Hematopoietic multipotent progenitor cell (in vitro differentiated cells): ENCODE data around the gene KLK7. TPM values are rescaled to one million over a fixed set of nuclear protein-coding genes. Genes with fewer than 3 reads are reported as not detected.
"Not testable (repeated sequence)": the region's sequence is repeated elsewhere in the genome, so short reads cannot be mapped to it uniquely, and the experiment has no call there.

Experiments
- DNase-seq, 3 donors: peaks; one replicate each; pipeline ENCODE4 v3.0.0-alpha.2; 2011 to 2015; ENCODE audit warnings: low read depth in 2 of 3, low spot score in 2 of 3
- total RNA-seq: library from RNA; depleted of rRNA; stranded (reverse); fragments of >200 nt; gene quantifications from one replicate; pipeline ENCODE4 v1.2.3, GENCODE V29; 2012

Gene KLK7
- total RNA-seq, 1 donor = not detected

GRCh38 chr19:51012661-51013190 lies 29.0 kb upstream of the KLK7 start:
- no peak for DNase-seq

- no peak for DNase-seq
These were observed 26.5 kb upstream of the KLK7 start for GRCh38 chr19:51010066-51010795.

GRCh38 chr19:51009061-51009891 lies 25.6 kb upstream of the KLK7 start:
- DNase-seq = no peak

GRCh38 chr19:51007488-51007887 lies 23.8 kb upstream of the KLK7 start:
- DNase-seq = no peak

GRCh38 chr19:51006406-51006805 lies 22.7 kb upstream of the KLK7 start:
- DNase-seq = no peak

DNA sequence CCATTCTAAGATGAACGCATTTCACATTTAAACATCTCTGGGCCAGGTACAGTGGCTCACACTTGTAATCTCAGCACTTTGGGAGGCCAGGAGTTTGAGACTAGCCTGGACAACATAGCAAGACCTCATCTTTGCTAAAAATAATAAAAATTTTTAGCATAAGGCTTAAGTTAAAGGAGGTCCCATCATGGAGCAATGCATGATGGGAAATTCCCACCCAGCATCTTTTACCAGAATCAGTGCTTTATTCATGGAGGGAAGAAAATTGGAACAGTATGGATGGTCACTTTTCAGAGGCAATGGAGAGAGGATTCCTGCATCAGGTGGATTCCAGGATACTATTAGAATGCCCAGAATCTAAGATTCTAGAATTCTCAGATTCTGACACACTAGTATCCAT lies 21.5 kb upstream of the KLK7 start:
- DNase-seq = no peak

DNA sequence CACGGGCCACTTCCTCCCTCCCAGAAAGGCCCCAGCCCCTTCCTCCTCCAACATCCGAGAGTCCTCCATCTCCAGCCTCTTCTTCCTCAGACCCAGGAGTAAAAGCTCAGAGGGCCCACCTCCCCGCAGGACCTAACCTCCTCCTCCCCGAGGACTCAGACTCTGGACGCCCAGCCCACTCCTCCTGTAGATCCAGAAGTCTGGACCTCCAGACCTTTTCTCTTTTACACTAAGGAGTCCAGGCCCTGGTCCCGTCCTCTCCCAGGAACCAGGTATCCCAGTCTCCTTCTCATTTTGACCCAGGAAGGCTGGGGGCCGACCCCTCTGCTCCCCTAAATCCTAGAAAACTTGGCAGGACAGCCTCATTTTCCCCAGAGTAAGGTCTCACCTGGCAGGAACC lies 19.6 kb upstream of the KLK7 start:
- no peak for DNase-seq

GRCh38 chr19:51002542-51003311 lies 19.0 kb upstream of the KLK7 start:
- DNase-seq = peak in 1 of 3 donors; percentile 21

DNA sequence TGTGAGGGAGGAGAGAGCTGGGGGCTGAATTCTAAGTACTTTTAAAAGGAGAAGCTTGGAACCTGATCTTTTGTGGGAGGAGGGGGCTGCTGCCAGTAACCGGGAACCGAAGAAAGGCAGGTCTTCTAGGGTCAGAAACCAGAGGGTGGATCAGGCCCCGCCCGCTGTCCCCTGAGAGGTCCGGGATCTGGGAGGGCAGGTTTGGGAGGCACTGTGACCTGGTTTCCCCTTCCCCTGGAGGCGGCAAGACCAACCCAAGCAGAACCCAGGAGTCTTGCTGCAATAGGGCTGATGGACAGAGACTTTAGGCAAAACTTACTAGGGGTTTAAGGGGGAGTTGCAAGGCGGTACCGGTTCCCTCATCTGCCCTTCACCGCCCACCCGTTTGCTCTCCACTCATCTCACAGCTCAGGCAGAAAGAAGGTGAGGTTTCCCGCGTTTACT lies 18.4 kb upstream of the KLK7 start:
- DNase-seq = no peak

DNA sequence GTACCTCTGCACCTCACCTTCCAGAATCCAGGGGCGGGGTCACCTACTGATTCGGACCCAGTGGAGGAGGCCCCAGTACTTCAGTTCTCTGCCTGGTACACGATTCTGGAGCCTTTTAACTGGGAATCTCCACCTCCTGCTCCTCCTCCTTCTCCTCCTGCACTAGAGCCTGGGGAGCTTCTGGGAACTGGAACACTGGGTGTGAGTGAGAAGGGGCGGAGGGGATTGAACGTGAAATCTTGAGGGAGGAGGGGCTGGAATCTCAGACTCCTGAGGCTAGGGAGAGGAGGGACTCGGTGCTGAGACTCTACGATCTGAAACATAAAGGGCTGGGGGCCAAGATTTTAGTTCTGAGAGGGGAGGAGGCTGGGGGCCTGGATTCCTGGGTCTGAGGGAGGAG lies 17.8 kb upstream of the KLK7 start, which contains the start of gene KLK8:
KLK8 (minus strand) TSS at position 90 of the 400 bp plus-strand sequence. CDS start 437 bp downstream, outside the sequence.
- DNase-seq = no peak

DNA sequence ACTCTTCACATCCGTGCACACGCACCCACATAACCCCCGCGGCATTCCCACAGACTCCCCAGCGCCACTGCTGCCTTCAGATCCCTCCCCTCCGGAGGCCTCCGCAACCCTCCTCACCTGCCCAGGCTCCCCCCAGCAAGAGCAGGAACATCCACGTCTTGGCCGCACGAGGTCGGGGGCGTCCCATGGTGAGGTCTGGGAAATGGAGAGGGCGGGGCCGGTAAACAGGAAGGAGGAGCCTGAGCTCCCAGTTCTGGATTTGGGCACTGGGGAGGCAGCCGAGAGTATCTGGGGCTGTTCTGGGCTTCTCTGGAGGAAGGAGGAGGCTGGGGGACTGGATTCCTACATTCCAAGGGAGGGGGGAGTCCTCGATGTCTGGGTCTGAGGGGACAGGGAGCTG lies 17.3 kb upstream of the KLK7 start:
- no peak for DNase-seq

DNA sequence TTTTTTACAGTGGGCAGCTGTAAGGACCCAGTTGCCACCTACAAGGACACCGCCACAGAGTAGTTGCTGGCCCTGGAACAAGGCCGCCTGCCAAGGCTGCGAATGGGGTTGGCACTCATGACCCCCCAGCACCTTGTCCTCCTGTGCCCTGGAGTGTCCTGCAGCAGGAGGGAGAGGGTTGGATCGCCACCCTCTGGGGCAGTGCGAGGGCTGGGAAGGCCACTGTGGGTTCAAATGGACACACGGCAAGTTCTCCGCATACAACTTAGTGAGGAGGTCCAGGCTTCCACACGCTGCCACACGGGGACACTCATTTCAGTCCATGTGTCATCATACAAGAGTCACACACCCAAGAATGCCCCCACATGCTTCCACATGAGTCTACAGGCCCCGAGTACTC lies 16.7 kb upstream of the KLK7 start:
- DNase-seq = no peak

- DNase-seq = no peak
These were observed 15.0 kb upstream of the KLK7 start for GRCh38 chr19:50998686-50999085.

DNA sequence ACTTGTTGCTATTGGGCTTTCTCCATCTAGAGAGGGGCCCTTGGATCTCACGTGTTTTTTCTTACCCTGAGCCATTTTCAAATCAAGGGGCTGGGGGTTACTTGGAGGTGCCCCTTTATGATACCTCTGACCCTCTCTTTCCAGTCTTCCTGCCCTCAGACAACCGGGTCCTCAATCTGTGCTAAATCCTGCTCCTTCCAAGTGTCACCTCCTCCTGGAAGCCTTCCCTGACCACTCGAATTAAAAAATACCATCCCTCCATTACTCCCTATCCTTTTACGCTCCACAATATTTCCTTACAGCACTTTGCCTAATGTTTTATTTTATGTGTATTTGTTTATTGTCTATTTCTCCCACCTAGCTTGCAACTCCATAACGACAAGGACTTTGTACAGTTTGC lies 14.3 kb upstream of the KLK7 start:
- no peak for DNase-seq

DNA sequence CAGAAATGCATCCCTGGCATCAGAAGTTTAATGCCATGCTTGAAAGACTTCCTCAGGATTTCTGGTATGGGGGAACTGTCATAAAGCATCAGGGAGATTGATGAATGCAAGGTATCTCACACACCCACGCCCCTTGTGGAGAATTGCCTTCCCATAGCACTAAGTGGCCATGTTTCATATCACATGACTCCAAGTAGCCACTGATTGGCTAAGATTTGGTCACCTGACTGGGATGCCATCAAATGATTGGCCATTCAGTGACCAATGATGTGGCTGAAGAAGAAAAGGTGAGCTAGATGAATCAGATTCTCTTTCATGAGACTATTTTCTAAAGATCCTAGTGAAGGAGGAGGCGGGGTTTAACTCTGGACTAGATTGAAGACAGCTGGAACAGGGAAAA lies 10.4 kb upstream of the KLK7 start:
- no peak for DNase-seq

- no peak for DNase-seq
These were observed 8.9 kb upstream of the KLK7 start for GRCh38 chr19:50992666-50993035.

DNA sequence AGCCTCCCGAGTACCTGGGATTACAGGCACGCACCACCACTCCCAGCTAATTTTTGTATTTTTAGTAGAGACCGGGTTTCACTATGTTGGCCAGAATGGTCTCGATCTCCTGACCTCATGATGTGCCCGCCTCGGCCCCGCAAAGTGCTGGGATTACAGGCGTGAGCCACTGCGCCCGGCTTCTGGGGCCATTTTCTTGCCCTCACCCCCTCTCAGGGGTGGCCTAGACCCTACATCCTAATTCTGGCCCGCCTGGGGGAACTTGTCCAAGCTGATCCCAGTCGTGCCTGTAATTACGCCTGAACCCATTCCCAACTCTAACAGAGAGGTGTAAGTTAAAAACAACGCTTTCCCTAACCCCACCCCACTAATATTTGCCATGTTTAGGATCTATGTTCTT lies 699 bp upstream of the KLK7 start:
- DNase-seq = not testable (repeated sequence)

DNA sequence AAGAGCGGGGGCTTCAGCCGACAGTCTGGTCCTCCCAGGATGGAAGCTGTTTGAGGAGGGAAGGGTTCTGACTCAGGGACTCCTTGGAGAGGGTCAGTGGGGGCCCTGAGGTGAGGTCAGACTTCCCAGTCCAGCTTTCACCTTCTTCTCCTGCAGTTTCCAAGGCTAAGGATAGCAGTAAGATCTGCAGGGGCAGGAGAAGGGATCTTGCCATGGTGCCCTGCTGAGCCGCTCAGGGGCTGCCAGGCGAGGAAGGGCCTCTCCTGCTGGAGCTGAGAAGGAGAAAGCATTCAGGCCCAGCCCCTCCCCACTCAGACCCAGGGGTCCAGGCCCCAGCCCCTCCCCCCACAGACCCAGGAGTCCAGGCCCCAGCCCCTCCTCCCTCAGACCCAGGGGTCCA lies 1.5 kb downstream of the KLK7 start:
- DNase-seq = no peak

DNA sequence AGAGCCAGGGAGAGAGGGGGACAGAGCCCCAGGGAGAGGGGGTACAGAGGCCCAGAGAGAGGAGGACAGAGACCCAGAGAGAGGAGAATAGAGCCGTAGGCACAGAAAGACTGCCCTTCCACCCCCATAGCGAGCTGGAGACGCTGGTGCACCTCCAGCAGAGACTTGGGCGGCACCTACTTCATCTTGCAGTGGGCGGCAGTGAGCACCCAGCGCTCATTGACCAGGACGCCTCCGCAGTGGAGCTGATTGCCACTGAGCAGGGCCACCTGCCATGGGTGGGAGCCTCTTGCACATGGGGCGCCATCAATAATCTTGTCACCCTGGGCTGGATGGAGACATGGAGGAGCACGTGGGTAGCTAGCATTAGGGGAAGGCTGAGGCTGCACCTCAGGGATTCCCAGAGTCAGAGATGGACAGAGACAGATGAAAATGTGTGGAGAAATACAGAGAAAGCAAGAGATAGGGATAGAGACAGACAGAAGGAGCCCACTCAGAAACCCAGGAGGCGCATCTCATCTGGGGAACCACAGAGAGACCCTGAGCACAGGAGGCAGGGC lies 2.0 kb downstream of the KLK7 start:
- DNase-seq = no peak

GRCh38 chr19:50980208-50980607 lies 3.5 kb downstream of the KLK7 start:
- DNase-seq = no peak

GRCh38 chr19:50979758-50980157 lies 4.0 kb downstream of the KLK7 start:
- DNase-seq = no peak
